A673 (cell line): ENCODE results near the gene MYO7B. TPM values are rescaled to one million over a fixed set of nuclear protein-coding genes. Genes with fewer than 3 reads are reported as not detected.
"Not testable (repeated sequence)": the region's sequence is repeated elsewhere in the genome, so short reads cannot be mapped to it uniquely, and the experiment has no call there.

ENCODE experiments used
- BruUV-seq: library from RNA; stranded (reverse); fragments of 400-500 nt; replicated peaks from 2 replicates; lab custom pipeline; 2021; lab: Mats Ljungman, UMichigan
- CTCF ChIA-PET: fragments of 300-600 bp; sonication (Branson Sonifier 250); formaldehyde crosslinking; loops from one replicate; lab custom pipeline; 2022; ENCODE audit warnings: antibody characterized with exemption; lab: Charles Lee
- POLR2A ChIA-PET: fragments of 300-600 bp; sonication (Branson Sonifier 250); formaldehyde crosslinking; loops from one replicate; lab custom pipeline; 2022; ENCODE audit warnings: antibody characterized with exemption; ENCODE audit not compliant: low non-redundant PET; lab: Charles Lee
- DNase-seq: peaks from one replicate; pipeline ENCODE4 v3.0.0-alpha.2; 2015; ENCODE audit warnings: low spot score
- H3K27ac ChIP-seq: fragments of 200-600 bp; sonication (generic); 2 replicates; pipeline ENCODE4 v1.5.1; 2016; ENCODE audit warnings: mixed run types, low read depth, mild to moderate bottlenecking, mixed read lengths, antibody characterized with exemption, low read length; ENCODE audit not compliant: poor library complexity, severe bottlenecking
- H3K27me3 ChIP-seq: fragments of 200-600 bp; sonication (generic); replicated peaks from 2 replicates; pipeline ENCODE4 v1.6.1; 2017; ENCODE audit warnings: mixed run types, low read depth, mild to moderate bottlenecking, mixed read lengths, antibody characterized with exemption, low read length; ENCODE audit not compliant: insufficient read depth, poor library complexity
- H3K36me3 ChIP-seq: fragments of 200-600 bp; sonication (generic); 2 replicates; pipeline ENCODE4 v1.6.1; 2016; ENCODE audit warnings: mixed run types, mild to moderate bottlenecking, mixed read lengths, antibody characterized with exemption, low read length; ENCODE audit not compliant: insufficient read depth, poor library complexity, severe bottlenecking
- H3K4me1 ChIP-seq: fragments of 200-600 bp; sonication (generic); 2 replicates; pipeline ENCODE4 v1.6.1; 2017; ENCODE audit warnings: mixed run types, mild to moderate bottlenecking, mixed read lengths, antibody characterized with exemption, low read length; ENCODE audit not compliant: insufficient read depth, poor library complexity, severe bottlenecking
- H3K4me3 ChIP-seq: fragments of 200-600 bp; sonication (generic); 2 replicates; pipeline ENCODE4 v1.5.1; 2016; ENCODE audit warnings: low read depth, mixed run types, mild to moderate bottlenecking, mixed read lengths, low read length; ENCODE audit not compliant: poor library complexity, severe bottlenecking
- H3K9me3 ChIP-seq: fragments of 200-600 bp; sonication (generic); 2 replicates; pipeline ENCODE4 v1.6.1; 2016; ENCODE audit warnings: mixed run types, low read depth, mild to moderate bottlenecking, mixed read lengths, antibody characterized with exemption, low read length; ENCODE audit not compliant: poor library complexity, severe bottlenecking
- CTCF ChIP-seq: fragments of 300-800, 200-600 bp; sonication (generic); conservative IDR thresholded peaks from 2 replicates; pipeline ENCODE4 v1.5.1; 2017; ENCODE audit warnings: low read depth, mild to moderate bottlenecking, antibody characterized with exemption, low read length, moderate library complexity, mixed read lengths
- EZH2 ChIP-seq: fragments of 200-600 bp; sonication (generic); IDR thresholded peaks from 2 replicates; pipeline ENCODE4 v1.6.1; 2017; ENCODE audit warnings: borderline replicate concordance, low read depth, mild to moderate bottlenecking, mixed read lengths, antibody characterized with exemption, low read length; ENCODE audit not compliant: poor library complexity, severe bottlenecking
- intact Hi-C: fragments of 100-400 bp; cut with micrococcal nuclease; formaldehyde crosslinking; loops from one replicate; pipeline ENCODE4 v1.10.0; 2022; ENCODE audit not compliant: unreplicated experiment
- total RNA-seq: library from RNA; stranded (reverse); gene quantifications from 2 replicates; pipeline ENCODE4 v1.2.3, GENCODE V29; 2021

The MYO7B gene
- total RNA-seq, 1 experiment from 2014 or later: 0.24 TPM

- Histone ChIP-seq H3K4me3 (no peak overlapping the region), H3K4me1 (peaks cover 7% of the 10 kb centered on the region), H3K27ac (no peak overlapping the region), H3K9me3 (no peaks in the 10 kb centered on the region), H3K27me3 (no peaks in the 10 kb centered on the region), H3K36me3 (peaks cover 7% of the 10 kb centered on the region)
- BruUV-seq: no TSS peak
- ChIA-PET POLR2A (no interaction called here), CTCF (no interaction called here)
- intact Hi-C loops: no loop called here
- TF ChIP-seq EZH2: no peak
- TF ChIP-seq CTCF: 0 out of 2 replicates have a peak, but pooled peaks have one; percentile 22
- DNase-seq: peak; percentile 30
Observed at GRCh38 chr2:127528487-127528886, 7.0 kb upstream of the MYO7B start.

GRCh38 chr2:127529416-127529815, 6.1 kb upstream of the MYO7B start:
- intact Hi-C loops, H3K27me3 ChIP-seq, H3K4me1 ChIP-seq, BruUV-seq, H3K9me3 ChIP-seq, POLR2A ChIA-PET, DNase-seq, H3K27ac ChIP-seq, H3K36me3 ChIP-seq, H3K4me3 ChIP-seq: not testable (repeated sequence)
- CTCF ChIA-PET: interaction anchor here (0.5 kb wide), 1 partner anchor 11 kb away, joined by 4 read pairs; no protein-coding TSS in a partner anchor

GRCh38 chr2:127530245-127531140, 5.0 kb upstream of the MYO7B start:
- peaks cover 7% of the 10 kb centered on the region for H3K4me1 ChIP-seq
- no peaks in the 10 kb centered on the region for H3K9me3 ChIP-seq
- no TSS peak for BruUV-seq
- no peak overlapping the region for H3K4me3 ChIP-seq
- ChIA-PET POLR2A (no interaction called here), CTCF (no interaction called here)
- TF ChIP-seq EZH2: no peak
- TF ChIP-seq CTCF: no peak
- H3K27ac ChIP-seq: no peak overlapping the region
- intact Hi-C loops: no loop called here
- no peaks in the 10 kb centered on the region for H3K27me3 ChIP-seq
- no peaks in the 10 kb centered on the region for H3K36me3 ChIP-seq
- no peak for DNase-seq
